Type B pancreatic cell (in vitro differentiated cells): ENCODE data around the gene TUG1. TPM values are rescaled to one million over a fixed set of nuclear protein-coding genes. Genes with fewer than 3 reads are reported as not detected.

Experiments used
- DNase-seq: peaks from one replicate; pipeline ENCODE4 v3.0.0; 2021; ENCODE audit warnings: mixed read lengths; ENCODE audit not compliant: unreplicated experiment; ENCODE audit errors: extremely low spot score
- H3K27ac Mint-ChIP-seq: 2 replicates; pipeline ENCODE4 v1.8.0; 2021; ENCODE audit warnings: mild to moderate bottlenecking, mixed read lengths
- H3K27me3 Mint-ChIP-seq: 2 replicates; pipeline ENCODE4 v1.8.0; 2021; ENCODE audit warnings: mixed read lengths
- H3K36me3 Mint-ChIP-seq: 2 replicates; pipeline ENCODE4 v1.8.0; 2021; ENCODE audit warnings: mixed read lengths
- H3K4me1 Mint-ChIP-seq: one replicate; pipeline ENCODE4 v1.8.0; 2021; ENCODE audit warnings: mixed read lengths; ENCODE audit not compliant: unreplicated experiment
- H3K4me3 Mint-ChIP-seq: 2 replicates; pipeline ENCODE4 v1.8.0; 2021; ENCODE audit warnings: mild to moderate bottlenecking, mixed read lengths
- H3K9me3 Mint-ChIP-seq: 2 replicates; pipeline ENCODE4 v1.8.0; 2021; ENCODE audit warnings: mixed read lengths
- total RNA-seq: library from RNA; stranded (reverse); gene quantifications from 2 replicates; pipeline ENCODE4 v1.2.1, GENCODE V29; 2021; ENCODE audit warnings: low replicate concordance
- TF ChIP-seq, protein P1 (sequence below): fragments of 200-600 bp; sonication (generic); conservative IDR thresholded peaks from 2 replicates; pipeline ENCODE4 v1.5.0; 2021; ENCODE audit warnings: antibody characterized with exemption, mild to moderate bottlenecking

The TUG1 gene
- total RNA-seq, 1 donor from 2014 or later = 130 TPM

DNA sequence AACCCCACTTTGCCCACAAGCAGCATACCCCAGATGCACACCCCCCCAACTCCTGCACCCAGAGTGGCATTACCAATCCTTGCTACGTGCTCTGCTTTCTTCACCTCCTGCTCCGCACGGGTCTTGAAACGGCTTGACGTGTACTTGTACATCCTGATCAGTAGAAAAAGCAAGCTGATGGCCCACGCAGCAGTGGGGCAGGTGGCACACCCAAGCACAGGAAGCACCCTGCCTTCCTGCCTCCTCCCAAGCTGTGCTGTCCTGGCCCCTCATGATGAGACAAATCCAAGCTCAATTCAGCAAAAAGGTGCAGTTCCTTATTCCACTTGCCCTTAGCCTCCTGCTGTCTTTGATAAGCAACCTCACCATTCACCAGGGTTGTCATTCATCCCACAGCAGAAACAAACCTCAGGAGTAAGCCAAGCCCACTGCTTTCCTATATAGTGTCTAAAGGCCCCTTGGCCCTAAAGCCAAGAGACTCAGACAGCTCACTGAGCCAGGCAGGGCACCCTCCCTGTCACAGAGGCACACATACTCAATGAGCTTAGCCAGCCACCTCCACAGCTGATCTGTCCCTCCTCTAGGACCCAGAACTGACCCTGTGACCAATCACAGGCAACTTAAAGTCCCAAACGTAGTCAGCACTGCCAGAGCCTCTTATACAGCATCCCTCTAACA, 28.2 kb upstream of the TUG1 start:
- TF ChIP-seq, protein P1, sequence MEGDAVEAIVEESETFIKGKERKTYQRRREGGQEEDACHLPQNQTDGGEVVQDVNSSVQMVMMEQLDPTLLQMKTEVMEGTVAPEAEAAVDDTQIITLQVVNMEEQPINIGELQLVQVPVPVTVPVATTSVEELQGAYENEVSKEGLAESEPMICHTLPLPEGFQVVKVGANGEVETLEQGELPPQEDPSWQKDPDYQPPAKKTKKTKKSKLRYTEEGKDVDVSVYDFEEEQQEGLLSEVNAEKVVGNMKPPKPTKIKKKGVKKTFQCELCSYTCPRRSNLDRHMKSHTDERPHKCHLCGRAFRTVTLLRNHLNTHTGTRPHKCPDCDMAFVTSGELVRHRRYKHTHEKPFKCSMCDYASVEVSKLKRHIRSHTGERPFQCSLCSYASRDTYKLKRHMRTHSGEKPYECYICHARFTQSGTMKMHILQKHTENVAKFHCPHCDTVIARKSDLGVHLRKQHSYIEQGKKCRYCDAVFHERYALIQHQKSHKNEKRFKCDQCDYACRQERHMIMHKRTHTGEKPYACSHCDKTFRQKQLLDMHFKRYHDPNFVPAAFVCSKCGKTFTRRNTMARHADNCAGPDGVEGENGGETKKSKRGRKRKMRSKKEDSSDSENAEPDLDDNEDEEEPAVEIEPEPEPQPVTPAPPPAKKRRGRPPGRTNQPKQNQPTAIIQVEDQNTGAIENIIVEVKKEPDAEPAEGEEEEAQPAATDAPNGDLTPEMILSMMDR = no peak
- no peak overlapping the region for H3K4me3 Mint-ChIP-seq
- H3K4me1 Mint-ChIP-seq = no peaks in the 10 kb centered on the region
- no peaks in the 10 kb centered on the region for H3K27me3 Mint-ChIP-seq
- H3K9me3 Mint-ChIP-seq = no peaks in the 10 kb centered on the region
- peaks cover 38% of the 10 kb centered on the region for H3K36me3 Mint-ChIP-seq
- H3K27ac Mint-ChIP-seq = no peak overlapping the region
- DNase-seq = no peak

DNA sequence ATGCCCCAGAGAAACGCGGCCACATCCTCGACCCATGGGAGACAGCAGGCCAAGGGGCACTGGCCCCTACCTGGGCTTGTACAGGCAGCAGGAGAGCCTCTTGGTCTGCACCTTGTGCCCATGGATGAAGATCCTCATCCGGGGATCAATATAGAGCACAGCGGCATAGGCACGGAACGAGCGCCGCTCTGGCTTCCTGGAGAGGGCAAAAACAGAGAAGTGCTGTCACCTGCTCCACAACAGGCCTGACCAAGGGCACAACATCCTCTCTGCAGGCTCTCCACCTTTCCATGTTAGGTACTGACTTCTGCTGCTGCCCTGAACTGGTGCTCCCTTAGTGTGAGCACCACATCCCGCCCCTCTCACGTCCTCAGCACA, 27.7 kb upstream of the TUG1 start:
- TF ChIP-seq, protein P1 = no peak
- no peaks in the 10 kb centered on the region for H3K27me3 Mint-ChIP-seq
- H3K9me3 Mint-ChIP-seq = no peaks in the 10 kb centered on the region
- H3K4me3 Mint-ChIP-seq = no peak overlapping the region
- no peaks in the 10 kb centered on the region for H3K4me1 Mint-ChIP-seq
- peaks cover 43% of the 10 kb centered on the region for H3K36me3 Mint-ChIP-seq
- no peak for DNase-seq
- H3K27ac Mint-ChIP-seq = no peak overlapping the region

GRCh38 chr22:30943368-30943767, 25.7 kb upstream of the TUG1 start:
- Mint-ChIP-seq H3K9me3 (no peaks in the 10 kb centered on the region), H3K27ac (no peak overlapping the region), H3K36me3 (peaks cover 45% of the 10 kb centered on the region), H3K4me3 (no peak overlapping the region), H3K4me1 (peaks cover 4% of the 10 kb centered on the region), H3K27me3 (no peaks in the 10 kb centered on the region)
- TF ChIP-seq, protein P1 = no peak
- no peak for DNase-seq

- peaks cover 4% of the 10 kb centered on the region for H3K4me1 Mint-ChIP-seq
- DNase-seq = no peak
- no peak overlapping the region for H3K4me3 Mint-ChIP-seq
- H3K9me3 Mint-ChIP-seq = no peaks in the 10 kb centered on the region
- no peaks in the 10 kb centered on the region for H3K27me3 Mint-ChIP-seq
- no peak overlapping the region for H3K27ac Mint-ChIP-seq
- TF ChIP-seq, protein P1 = no peak
- H3K36me3 Mint-ChIP-seq = peaks cover 50% of the 10 kb centered on the region
These were observed 24.1 kb upstream of the TUG1 start for GRCh38 chr22:30944986-30945385.

GRCh38 chr22:30945653-30946052, 23.4 kb upstream of the TUG1 start:
- Mint-ChIP-seq H3K27ac (no peak overlapping the region), H3K36me3 (peaks cover 56% of the 10 kb centered on the region), H3K9me3 (no peaks in the 10 kb centered on the region), H3K27me3 (no peaks in the 10 kb centered on the region), H3K4me1 (peaks cover 4% of the 10 kb centered on the region), H3K4me3 (no peak overlapping the region)
- TF ChIP-seq, protein P1 = no peak
- no peak for DNase-seq
